ENCODE data around the gene BNC2. TPM values are rescaled to one million over a fixed set of nuclear protein-coding genes. Genes with fewer than 3 reads are reported as not detected.

BNC2 gene
- total RNA-seq, 1 experiment from 2014 or later: 3.1 TPM

- in situ Hi-C loops (cut with HindIII; ENCODE audit: low sequenced_read_pairs): no loop called here
- no peak for DNase-seq (ENCODE audit: low spot score)
Measured at GRCh38 chr9:16871336-16872151, 1.1 kb upstream of the BNC2 start.

DNA sequence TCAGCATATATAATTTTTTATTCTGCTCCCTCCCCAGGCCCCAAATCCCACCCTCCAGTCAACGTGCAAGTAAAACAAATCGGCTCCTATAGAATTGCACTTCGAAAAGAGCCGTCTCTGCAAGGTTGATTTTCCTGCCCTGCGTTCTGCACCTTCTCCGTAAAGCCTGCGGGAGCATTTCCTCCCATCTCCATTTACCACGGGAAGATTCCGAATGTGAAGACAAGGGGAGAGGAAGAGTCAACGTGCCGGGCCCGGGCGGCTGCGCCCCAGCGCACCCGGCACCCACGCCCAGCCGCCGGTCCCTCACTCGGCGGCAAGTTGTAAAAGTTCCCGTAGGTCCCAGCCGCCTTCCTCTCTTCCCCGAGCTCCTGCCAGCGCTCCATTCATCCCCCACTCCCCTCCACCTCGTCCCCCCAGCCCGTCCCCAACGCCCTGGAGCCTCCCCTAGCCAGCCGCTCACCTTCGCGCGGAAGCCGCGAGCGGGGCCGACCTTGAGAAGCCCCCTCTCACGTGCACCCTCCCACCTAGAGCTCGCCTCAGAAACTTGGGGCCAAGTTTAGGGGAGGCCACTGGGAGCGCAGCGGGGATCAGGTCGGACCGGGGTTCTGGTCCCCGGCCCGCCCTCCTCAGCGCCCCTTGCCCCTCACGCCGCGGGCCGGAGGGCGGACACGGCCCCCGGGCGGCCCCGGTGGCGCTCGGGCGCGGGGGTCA lies 431 bp downstream of the BNC2 start:
- in situ Hi-C loops (cut with HindIII; ENCODE audit: low sequenced_read_pairs): no loop called here
- DNase-seq (ENCODE audit: low spot score): no peak

- no peak for DNase-seq (ENCODE audit: low spot score)
- in situ Hi-C loops (cut with HindIII; ENCODE audit: low sequenced_read_pairs): no loop called here
Measured at GRCh38 chr9:16869131-16869881, 1.2 kb downstream of the BNC2 start.

DNA sequence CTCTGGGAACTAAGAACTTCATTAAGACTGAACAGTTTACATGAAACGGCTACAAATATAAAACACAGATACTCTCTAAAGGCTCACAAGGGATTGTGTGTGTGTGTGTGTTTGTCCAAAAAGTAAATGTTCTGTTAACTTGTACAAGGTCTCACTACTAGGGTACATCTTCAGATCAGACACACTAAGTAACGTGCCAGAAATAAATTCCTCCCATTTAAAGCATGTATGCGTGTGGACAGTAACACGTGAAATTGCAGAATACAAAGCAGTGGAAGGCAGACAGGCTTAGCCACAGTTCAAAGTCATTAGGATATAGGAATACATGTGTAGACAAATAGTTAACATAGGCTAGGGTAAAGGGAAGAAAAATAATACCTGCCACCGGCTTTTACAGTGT lies 1.8 kb downstream of the BNC2 start:
- DNase-seq (ENCODE audit: low spot score): no peak
- in situ Hi-C loops (cut with HindIII; ENCODE audit: low sequenced_read_pairs): no loop called here

GRCh38 chr9:16867576-16868311 lies 2.7 kb downstream of the BNC2 start:
- in situ Hi-C loops (cut with HindIII; ENCODE audit: low sequenced_read_pairs): no loop called here
- no peak for DNase-seq (ENCODE audit: low spot score)

GRCh38 chr9:16866587-16866986 lies 3.9 kb downstream of the BNC2 start:
- no peak for DNase-seq (ENCODE audit: low spot score)
- in situ Hi-C loops (cut with HindIII; ENCODE audit: low sequenced_read_pairs): no loop called here

- in situ Hi-C loops (cut with HindIII; ENCODE audit: low sequenced_read_pairs): no loop called here
Measured at GRCh38 chr9:16864649-16865434, 5.6 kb downstream of the BNC2 start.

DNA sequence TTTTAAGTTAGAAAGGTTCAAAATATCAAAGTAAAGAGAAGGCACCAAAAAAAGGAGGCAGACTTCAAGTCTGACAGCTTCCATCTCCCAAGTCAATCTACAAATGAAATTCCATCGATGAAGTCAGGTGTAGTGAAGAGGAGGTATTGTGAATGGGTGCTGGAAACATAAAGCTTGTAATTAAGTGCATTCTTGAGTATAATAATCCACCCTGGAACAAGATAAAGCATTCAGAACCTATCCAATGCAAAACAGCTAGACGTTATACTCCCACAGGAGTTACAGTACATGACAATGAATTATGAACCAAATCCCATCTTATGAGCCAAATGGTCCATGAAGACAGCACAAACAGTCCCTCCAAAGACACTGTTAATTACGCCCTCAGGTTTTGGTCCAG lies 22.3 kb downstream of the BNC2 start:
- no peak for DNase-seq (ENCODE audit: low spot score)
- in situ Hi-C loops (cut with HindIII; ENCODE audit: low sequenced_read_pairs): no loop called here

More at GRCh38 chr9:16864649-16865434, 5.6 kb downstream of the BNC2 start:
- DNase-seq (ENCODE audit: low spot score): no peak

DNA sequence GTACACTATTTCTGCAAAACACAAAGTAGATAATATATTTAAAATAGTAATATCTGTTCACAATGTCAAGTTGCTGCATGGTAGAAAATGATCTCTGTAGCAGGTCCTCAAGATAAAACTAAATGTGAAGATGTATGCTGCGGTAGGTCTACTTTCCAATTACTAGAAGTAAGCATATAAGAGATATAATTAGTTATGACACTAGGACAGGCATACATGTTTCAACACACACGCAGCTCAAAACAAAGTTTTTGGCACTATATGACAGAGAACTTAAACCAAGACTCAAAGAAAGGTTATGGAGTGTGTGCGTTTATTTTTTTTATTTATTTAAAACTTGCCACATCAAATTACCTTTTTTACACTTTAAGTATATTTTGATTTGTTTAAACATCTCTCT lies 23.5 kb downstream of the BNC2 start:
- in situ Hi-C loops (cut with HindIII; ENCODE audit: low sequenced_read_pairs): no loop called here
- no peak for DNase-seq (ENCODE audit: low spot score)

DNA sequence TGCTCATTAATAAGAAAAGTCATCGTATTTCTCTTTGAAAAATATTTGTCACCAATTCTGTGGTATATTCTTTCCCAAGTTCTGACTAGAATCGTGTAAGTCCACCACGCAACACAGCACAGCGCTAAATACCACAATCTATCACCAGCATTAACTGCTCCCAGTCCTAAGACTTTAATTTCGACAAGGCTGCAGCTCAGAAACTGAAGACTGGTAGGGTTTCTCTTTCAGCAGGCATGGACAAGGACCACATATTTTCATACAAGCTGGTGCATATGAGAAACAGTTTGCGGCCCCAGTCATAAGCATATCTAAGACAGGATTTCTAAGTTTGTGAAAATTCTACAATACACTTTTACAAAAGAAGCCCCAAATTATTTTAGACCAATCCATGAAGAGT lies 24.1 kb downstream of the BNC2 start:
- DNase-seq (ENCODE audit: low spot score): no peak
- in situ Hi-C loops (cut with HindIII; ENCODE audit: low sequenced_read_pairs): no loop called here

DNA sequence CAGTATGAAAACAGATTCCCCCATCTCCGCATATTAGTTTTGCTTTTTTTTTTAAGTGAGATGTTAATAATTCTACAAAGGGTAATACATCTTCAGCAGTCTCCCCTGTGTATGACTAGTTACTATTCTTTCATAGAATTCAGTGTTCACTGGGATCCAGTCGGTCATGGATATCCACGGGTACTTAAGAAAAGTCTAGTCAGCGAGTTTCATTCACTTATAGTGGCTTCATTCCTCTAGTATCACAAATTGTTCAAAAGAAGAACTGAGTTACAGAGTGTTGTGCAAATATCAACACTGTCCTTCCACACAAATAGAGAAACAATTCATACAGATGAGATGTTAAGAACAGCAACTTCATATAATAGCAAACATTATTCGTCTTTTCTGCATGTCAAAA lies 35.7 kb downstream of the BNC2 start:
- in situ Hi-C loops (cut with HindIII; ENCODE audit: low sequenced_read_pairs): no loop called here
- DNase-seq (ENCODE audit: low spot score): no peak

DNA sequence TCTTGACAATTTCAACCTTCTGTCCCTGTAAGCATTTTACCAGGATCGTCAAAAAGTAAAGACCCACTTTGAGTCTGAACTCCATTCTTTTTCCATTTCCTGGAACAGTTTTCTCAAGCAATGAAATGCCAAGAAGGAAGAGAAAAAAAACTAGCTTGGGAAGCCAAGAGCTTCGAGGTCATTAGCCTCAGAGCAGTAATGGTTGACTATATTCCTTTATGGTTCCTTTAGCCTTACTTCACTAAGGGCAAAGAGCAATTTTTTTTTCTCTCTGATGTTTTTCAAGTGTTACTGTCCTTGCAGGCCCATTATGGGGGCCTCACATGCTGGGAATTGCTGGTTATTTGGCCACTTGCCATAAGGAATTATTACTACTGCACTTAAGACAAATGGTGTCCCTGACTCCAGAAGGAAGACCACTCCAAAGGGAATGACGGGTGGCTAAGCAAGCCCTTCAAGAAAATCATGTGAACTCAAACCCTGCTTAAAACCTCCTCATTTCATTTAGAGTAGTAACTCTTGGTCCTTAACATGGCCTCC lies 37.1 kb downstream of the BNC2 start:
- no peak for DNase-seq (ENCODE audit: low spot score)
- in situ Hi-C loops (cut with HindIII; ENCODE audit: low sequenced_read_pairs): no loop called here

GRCh38 chr9:16832101-16832500 lies 38.4 kb downstream of the BNC2 start:
- DNase-seq (ENCODE audit: low spot score): no peak
- in situ Hi-C loops (cut with HindIII; ENCODE audit: low sequenced_read_pairs): no loop called here

- in situ Hi-C loops (cut with HindIII; ENCODE audit: low sequenced_read_pairs): no loop called here
Measured at GRCh38 chr9:16830806-16831205, 39.7 kb downstream of the BNC2 start.

DNA sequence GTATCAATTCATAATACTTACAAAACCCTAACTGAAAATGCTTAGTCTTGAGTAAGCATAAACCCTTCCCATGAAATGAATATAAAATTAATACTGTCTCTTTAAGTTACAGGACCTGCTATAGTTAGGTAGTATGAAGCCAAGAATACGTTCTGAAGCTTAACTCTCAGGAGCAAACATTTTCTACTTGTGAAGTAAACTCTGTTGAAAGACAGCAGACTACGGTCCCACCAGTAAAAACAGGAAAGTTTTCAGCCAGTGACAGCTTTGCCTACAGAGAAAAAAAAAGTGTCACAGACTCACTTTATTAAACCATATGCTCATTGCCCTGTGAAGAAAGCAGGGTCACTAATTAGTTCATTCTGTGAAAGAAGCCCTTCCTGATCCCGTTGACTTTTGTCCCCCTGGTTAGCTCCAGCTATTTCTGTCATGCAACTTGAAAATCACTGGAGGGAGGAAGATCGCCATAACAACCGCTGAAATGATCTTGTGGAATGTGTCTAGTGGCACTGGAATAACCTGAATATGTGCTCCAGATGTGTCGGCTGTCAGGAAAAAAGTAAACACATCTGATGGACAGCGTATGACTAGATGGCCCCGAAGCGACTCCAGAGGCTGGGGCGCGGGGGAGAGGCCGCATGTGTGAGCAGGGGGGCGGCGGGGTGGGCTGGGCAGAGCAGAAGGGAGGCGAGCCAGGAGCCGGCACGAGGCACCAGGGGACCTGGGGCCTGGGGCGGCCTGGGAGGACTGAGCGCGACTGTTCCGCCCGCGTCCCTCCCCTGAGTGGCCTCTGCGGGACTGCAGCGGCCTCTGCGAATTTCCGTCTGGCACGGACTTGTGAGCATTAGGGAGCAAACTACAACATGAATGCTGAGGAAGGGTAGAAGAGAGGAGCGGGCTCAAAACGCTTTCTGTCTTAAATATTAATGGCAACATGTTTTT lies 41.9 kb downstream of the BNC2 start:
- no peak for DNase-seq (ENCODE audit: low spot score)
- in situ Hi-C loops (cut with HindIII; ENCODE audit: low sequenced_read_pairs): no loop called here

More at GRCh38 chr9:16830806-16831205, 39.7 kb downstream of the BNC2 start:
- DNase-seq (ENCODE audit: low spot score): no peak

- in situ Hi-C loops (cut with HindIII; ENCODE audit: low sequenced_read_pairs): no loop called here
- DNase-seq (ENCODE audit: low spot score): no peak
Measured at GRCh38 chr9:16825971-16826625, 44.4 kb downstream of the BNC2 start.

GRCh38 chr9:16825331-16825725 lies 45.1 kb downstream of the BNC2 start:
- in situ Hi-C loops (cut with HindIII; ENCODE audit: low sequenced_read_pairs): no loop called here

More at GRCh38 chr9:16825331-16825725, 45.1 kb downstream of the BNC2 start:
- no peak for DNase-seq (ENCODE audit: low spot score)

Measured in G401 (cell line).